Inflammatory macrophage treated with lipopolysaccharide for 1 hour (primary cell): ENCODE data around the gene JMJD4.

Experiments used
- DNase-seq, 2 donors: peaks; one replicate each; pipeline ENCODE4 v3.0.0-alpha.2; 2020 to 2022

The JMJD4 gene

GRCh38 chr1:227734856-227735538 is at the start of gene JMJD4, which contains the start of gene SNAP47:
TSS of gene JMJD4 (minus strand) at chr1:227735302. CDS start at chr1:227735273, 29 bp downstream.
TSS of gene SNAP47 (plus strand) at chr1:227735435. CDS start at chr1:227747737, 12,302 bp downstream.
- peak; percentile 76 to 93 for DNase-seq

- DNase-seq: no peak
Observed at GRCh38 chr1:227782226-227782625, 47.1 kb upstream of the JMJD4 start.

- DNase-seq: no peak
Observed at GRCh38 chr1:227781314-227781930, 46.3 kb upstream of the JMJD4 start.

GRCh38 chr1:227780101-227781044 is 45.3 kb upstream of the JMJD4 start:
- no peak for DNase-seq

- DNase-seq: no peak
Observed at GRCh38 chr1:227779685-227780084, 44.6 kb upstream of the JMJD4 start.

GRCh38 chr1:227779021-227779441 is 43.9 kb upstream of the JMJD4 start:
- DNase-seq: no peak

- DNase-seq: no peak
Observed at GRCh38 chr1:227778401-227778947, 43.4 kb upstream of the JMJD4 start.

GRCh38 chr1:227777646-227778045 is 42.5 kb upstream of the JMJD4 start:
- DNase-seq: no peak

GRCh38 chr1:227777156-227777555 is 42.1 kb upstream of the JMJD4 start:
- DNase-seq: no peak

- no peak for DNase-seq
Observed at GRCh38 chr1:227776331-227776771, 41.2 kb upstream of the JMJD4 start.

- no peak for DNase-seq
Observed at GRCh38 chr1:227775841-227776240, 40.7 kb upstream of the JMJD4 start.

GRCh38 chr1:227774821-227775661 is 39.9 kb upstream of the JMJD4 start:
- no peak for DNase-seq

- no peak for DNase-seq
Observed at GRCh38 chr1:227774051-227774731, 39.1 kb upstream of the JMJD4 start.

- no peak for DNase-seq
Observed at GRCh38 chr1:227773558-227773957, 38.5 kb upstream of the JMJD4 start.

GRCh38 chr1:227771771-227772170 is 36.7 kb upstream of the JMJD4 start:
- DNase-seq: no peak

- no peak for DNase-seq
Observed at GRCh38 chr1:227771326-227771725, 36.2 kb upstream of the JMJD4 start.

- no peak for DNase-seq
Observed at GRCh38 chr1:227770812-227771211, 35.7 kb upstream of the JMJD4 start.

GRCh38 chr1:227769936-227770494 is 34.9 kb upstream of the JMJD4 start:
- DNase-seq: no peak

GRCh38 chr1:227769047-227769935 is 34.2 kb upstream of the JMJD4 start:
- DNase-seq: no peak

- no peak for DNase-seq
Observed at GRCh38 chr1:227768640-227769039, 33.5 kb upstream of the JMJD4 start.
